Endothelial cell of umbilical vein (primary cell): ENCODE results near the gene MED15. TPM values are rescaled to one million over a fixed set of nuclear protein-coding genes. Genes with fewer than 3 reads are reported as not detected.

Experiments used
- BruUV-seq: library from RNA; stranded (reverse); fragments of 400-500 nt; replicated peaks from 2 replicates; lab custom pipeline; 2021; lab: Mats Ljungman, UMichigan
- CTCF ChIA-PET: fragments of 300-600, 350-600 bp; sonication (Branson Sonifier 250); formaldehyde crosslinking; loops from one replicate; lab custom pipeline; 2021; ENCODE audit warnings: antibody characterized with exemption, inconsistent platforms; lab: Charles Lee
- POLR2A ChIA-PET: fragments of 300-600, 350-600 bp; sonication (Branson Sonifier 250); formaldehyde crosslinking; loops from one replicate; lab custom pipeline; 2021; ENCODE audit warnings: antibody characterized with exemption, inconsistent platforms; lab: Charles Lee
- DNase-seq: peaks from one replicate; pipeline ENCODE4 v3.0.0-alpha.2; 2011; ENCODE audit warnings: low read depth, low spot score
- FAIRE-seq: peaks from 2 replicates; lab custom pipeline; 2011; peaks lifted over from hg19 to GRCh38; lab: Jason Lieb, UNC
- H2AFZ ChIP-seq: 2 replicates; pipeline ENCODE4 v1.6.0; 2012; ENCODE audit warnings: low read depth, low read length, control low read depth, inconsistent platforms
- H3K27ac ChIP-seq: 2 replicates; pipeline ENCODE4 v1.5.1; 2011; ENCODE audit warnings: low read depth, mild to moderate bottlenecking, control low read depth, low read length, moderate library complexity; ENCODE audit not compliant: insufficient read depth
- H3K27me3 ChIP-seq, 2 experiments: 2 replicates each; pipeline versions ENCODE4 v1.6.0 to v1.6.1; 2011; ENCODE audit warnings: low read length in 2 of 2, mixed read lengths in 1 of 2; ENCODE audit not compliant: control insufficient read depth in 2 of 2, insufficient read depth in 2 of 2
- H3K36me3 ChIP-seq, 2 experiments: 2 replicates in 1 of 2; 3 replicates in 1 of 2; pipeline ENCODE4 v1.5.1; 2011; ENCODE audit warnings: low read length in 2 of 2, mild to moderate bottlenecking in 1 of 2, moderate library complexity in 1 of 2; ENCODE audit not compliant: control insufficient read depth in 2 of 2, insufficient read depth in 2 of 2; ENCODE audit errors: extremely low read depth in 1 of 2
- H3K4me1 ChIP-seq: 3 replicates; pipeline ENCODE4 v1.5.1; 2011; ENCODE audit warnings: mild to moderate bottlenecking, low read length; ENCODE audit not compliant: control insufficient read depth, insufficient read depth; ENCODE audit errors: extremely low read depth
- H3K4me2 ChIP-seq: 2 replicates; pipeline ENCODE4 v1.6.1; 2011; ENCODE audit warnings: low read length, control low read depth, mixed read lengths; ENCODE audit not compliant: insufficient read depth
- H3K4me3 ChIP-seq, 3 experiments: fragments of 200-600 bp in 1 of 3; sonication (generic), shearing (Covaris generic) in 1 of 3; replicated peaks in 1 of 3; 2 replicates each; pipeline ENCODE4 v1.5.1; 2011 to 2016; ENCODE audit warnings: control low read depth in 3 of 3, low read length in 3 of 3, mild to moderate bottlenecking in 2 of 3, inconsistent platforms in 1 of 3, low read depth in 1 of 3, moderate library complexity in 1 of 3; ENCODE audit not compliant: insufficient read depth in 1 of 3
- H3K79me2 ChIP-seq: 2 replicates; pipeline ENCODE4 v1.6.0; 2012; ENCODE audit warnings: low read length, inconsistent platforms; ENCODE audit not compliant: control insufficient read depth, insufficient read depth
- H3K9ac ChIP-seq: replicated peaks from 2 replicates; pipeline ENCODE3; 2011; ENCODE audit warnings: low read length, control low read depth; ENCODE audit not compliant: insufficient read depth; ENCODE audit errors: extremely low read depth
- H3K9me1 ChIP-seq: replicated peaks from 3 replicates; pipeline ENCODE4 v1.6.0; 2011; ENCODE audit warnings: mild to moderate bottlenecking, low read length; ENCODE audit not compliant: control insufficient read depth, insufficient read depth; ENCODE audit errors: extremely low read depth
- H3K9me3 ChIP-seq: replicated peaks from 2 replicates; pipeline ENCODE4 v1.5.1; 2012; ENCODE audit warnings: low read length, inconsistent platforms; ENCODE audit not compliant: control insufficient read depth, insufficient read depth
- H4K20me1 ChIP-seq: replicated peaks from 2 replicates; pipeline ENCODE3; 2011; ENCODE audit warnings: mild to moderate bottlenecking, low read length; ENCODE audit not compliant: control insufficient read depth, insufficient read depth; ENCODE audit errors: extremely low read depth
- FOS ChIP-seq: IDR thresholded peaks from 2 replicates; pipeline ENCODE4 v1.6.1; 2011; ENCODE audit warnings: mild to moderate bottlenecking, low read length, moderate library complexity, borderline replicate concordance; ENCODE audit not compliant: insufficient read depth
- GATA2 ChIP-seq: IDR thresholded peaks from 2 replicates; pipeline ENCODE4 v1.7.0; 2011; ENCODE audit warnings: low read depth, mild to moderate bottlenecking, moderate library complexity, mixed read lengths, low read length; ENCODE audit not compliant: insufficient read length, insufficient read depth
- MAX ChIP-seq: IDR thresholded peaks from 2 replicates; pipeline ENCODE4 v1.6.1; 2011; ENCODE audit not compliant: insufficient read depth, insufficient read length
- MYC ChIP-seq: IDR thresholded peaks from one replicate; pipeline ENCODE4 v1.6.1; 2011; ENCODE audit warnings: mild to moderate bottlenecking, low read depth, low read length
- POLR2A ChIP-seq: IDR thresholded peaks from 2 replicates; pipeline ENCODE4 v1.6.1; 2012; ENCODE audit warnings: low read depth, mild to moderate bottlenecking, control low read depth, low read length
- POLR2AphosphoS5 ChIP-seq: IDR thresholded peaks from 2 replicates; pipeline ENCODE4 v1.6.1; 2012; ENCODE audit warnings: low read depth, mild to moderate bottlenecking, control low read depth, low read length, moderate library complexity; ENCODE audit not compliant: insufficient read depth
- dilution Hi-C: fragments of 300-500 bp; cut with MboI; formaldehyde crosslinking; loops from one replicate; pipeline ENCODE4 v1.15.0; 2019; ENCODE audit warnings: low sequenced_read_pairs; ENCODE audit not compliant: extremely low pct_ligation_motif_present
- intact Hi-C: fragments of 100-400 bp; cut with micrococcal nuclease; formaldehyde crosslinking; loops from one replicate; pipeline ENCODE4 v1.10.0; 2022
- polyA plus RNA-seq, 4 experiments: library from polyadenylated mRNA; depleted of rRNA in 3 of 4; stranded (reverse) in 3 of 4; unstranded in 1 of 4; fragments of >200 nt; gene quantifications; 2 replicates each; pipeline versions ENCODE4 v1.2.1 to v1.2.3, GENCODE V29; 2011 to 2012; ENCODE audit warnings: missing spikeins in 1 of 4
- total RNA-seq: library from RNA; stranded (reverse); gene quantifications from 2 replicates; pipeline ENCODE4 v1.2.3, GENCODE V29; 2021

The MED15 gene
- total and polyA plus RNA-seq, 2 donors (not counting 3 experiments of a cell fraction or from before 2014, with no cell fraction given) = 68.1 to 138 TPM

DNA sequence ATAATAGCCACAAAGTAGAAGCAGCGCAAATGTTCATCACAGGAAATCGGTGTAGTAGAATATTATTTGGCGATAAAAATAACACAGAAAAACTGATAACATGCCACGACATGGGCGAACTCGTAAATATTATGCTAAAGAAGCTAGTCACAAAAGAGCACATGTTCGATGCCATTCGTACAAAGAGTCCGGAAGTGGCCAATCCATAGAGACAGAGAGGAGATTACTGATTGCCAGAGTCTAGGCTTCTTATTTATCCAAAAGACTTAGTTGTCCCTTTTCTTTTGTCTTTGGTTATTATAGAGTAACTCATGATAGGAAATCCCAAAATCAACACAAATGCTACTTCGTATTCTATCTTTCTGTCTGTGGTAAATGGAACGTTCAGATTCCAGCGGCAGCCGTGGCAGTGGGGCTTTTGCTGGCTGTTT lies 56.5 kb downstream of the MED15 start:
- Histone ChIP-seq H3K4me1 (no peaks in the 10 kb centered on the region), H2AFZ (no peak overlapping the region), H4K20me1 (no peaks in the 10 kb centered on the region), H3K4me3 (no peak overlapping the region), H3K36me3 (peaks cover 22 to 44% of the 10 kb centered on the region in 2 experiments), H3K4me2 (no peak overlapping the region), H3K9me1 (no peaks in the 10 kb centered on the region), H3K27ac (no peak overlapping the region), H3K79me2 (peaks cover 11% of the 10 kb centered on the region), H3K9me3 (no peaks in the 10 kb centered on the region), H3K9ac (no peak overlapping the region), H3K27me3 (no peaks in the 10 kb centered on the region)
- DNase-seq = no peak
- dilution Hi-C loops (no loop called here), intact Hi-C loops (loop anchor here (5.0 kb wide), 1 partner anchor 218 kb away; no protein-coding TSS in a partner anchor)
- ChIA-PET POLR2A (no interaction called here), CTCF (interaction anchor here (0.6 to 3.6 kb wide), 31 partner anchors 9 to 244 kb away, joined by 3 to 36 read pairs (median 5); partner anchors contain the start of genes KLHL22 and MED15)
- no TSS peak for BruUV-seq
- no peak for TF ChIP-seq POLR2AphosphoS5
- peak; percentile 43 for FAIRE-seq

DNA sequence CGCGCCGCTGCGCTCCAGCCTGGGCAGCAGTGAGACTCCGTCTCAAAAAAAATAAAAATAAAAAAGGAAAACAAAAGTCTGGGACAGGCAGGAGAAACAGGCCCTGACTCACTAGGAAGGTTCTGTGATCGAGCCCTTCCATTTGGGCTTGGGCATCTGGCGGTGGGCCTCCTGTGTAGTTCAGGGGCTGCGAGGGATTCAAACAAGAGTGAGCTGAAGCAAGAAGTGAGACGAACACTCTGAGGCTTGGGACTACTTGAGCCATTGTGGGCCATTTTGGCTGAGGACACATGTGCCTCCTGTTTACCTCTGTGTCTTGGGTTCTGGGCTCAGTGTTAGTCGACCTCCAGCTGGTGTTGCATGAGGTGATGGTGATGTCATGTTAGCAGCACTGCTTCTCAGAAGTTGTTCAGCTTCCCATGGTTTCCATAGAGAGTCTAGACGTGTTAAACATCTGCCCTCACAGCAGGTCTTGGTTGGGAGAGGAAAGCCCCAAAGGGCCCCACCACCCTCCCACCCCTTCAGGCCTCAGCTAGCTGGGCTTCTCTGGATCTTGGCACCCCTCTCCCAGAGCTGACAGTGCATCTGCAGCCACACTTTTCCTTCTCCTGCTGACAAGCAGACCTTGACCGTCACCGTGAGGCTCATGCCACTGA lies 57.8 kb downstream of the MED15 start:
- H3K4me3 ChIP-seq = no peak overlapping the region
- BruUV-seq = no TSS peak
- no peaks in the 10 kb centered on the region for H3K9me3 ChIP-seq
- no peak overlapping the region for H3K4me2 ChIP-seq
- no peak for TF ChIP-seq FOS
- TF ChIP-seq GATA2 = no peak
- no peak for TF ChIP-seq POLR2AphosphoS5
- TF ChIP-seq MYC = no peak
- TF ChIP-seq POLR2A = no peak
- no peak for TF ChIP-seq MAX
- peaks cover 18 to 53% of the 10 kb centered on the region in 2 experiments for H3K36me3 ChIP-seq
- DNase-seq (no peak), FAIRE-seq (no peak)
- H3K27ac ChIP-seq = no peak overlapping the region
- H3K4me1 ChIP-seq = no peaks in the 10 kb centered on the region
- peaks cover 6% of the 10 kb centered on the region for H3K79me2 ChIP-seq
- no peaks in the 10 kb centered on the region for H3K27me3 ChIP-seq
- no peaks in the 10 kb centered on the region for H4K20me1 ChIP-seq
- CTCF ChIA-PET = interaction anchor here (0.7 to 3.6 kb wide), 12 partner anchors 10 to 147 kb away, joined by 3 to 36 read pairs (median 6); partner anchors contain the start of gene MED15
- no peaks in the 10 kb centered on the region for H3K9me1 ChIP-seq
- H2AFZ ChIP-seq = no peak overlapping the region
- intact Hi-C loops (no loop called here), dilution Hi-C loops (no loop called here)
- POLR2A ChIA-PET = no interaction called here
- no peak overlapping the region for H3K9ac ChIP-seq
